ENCODE measurements around the gene SUGP2.

GRCh38 chr19:19052921-19053320 is 19.6 kb upstream of the SUGP2 start:
- TF ChIP-seq CTCF (IDR thresholded peaks at IDR 0.05), result no peak
- TF ChIP-seq POLR2A (IDR thresholded peaks at IDR 0.05), result no peak

All from prostate gland (tissue), 2 donors.